Measurements from ENCODE around the gene APEH.
A peak's percentile ranks its signal among the peaks of the same experiment; 100 is the strongest.
"Not testable (repeated sequence)": the region's sequence is repeated elsewhere in the genome, so short reads cannot be mapped to it uniquely, and the experiment has no call there.

APEH gene

DNA sequence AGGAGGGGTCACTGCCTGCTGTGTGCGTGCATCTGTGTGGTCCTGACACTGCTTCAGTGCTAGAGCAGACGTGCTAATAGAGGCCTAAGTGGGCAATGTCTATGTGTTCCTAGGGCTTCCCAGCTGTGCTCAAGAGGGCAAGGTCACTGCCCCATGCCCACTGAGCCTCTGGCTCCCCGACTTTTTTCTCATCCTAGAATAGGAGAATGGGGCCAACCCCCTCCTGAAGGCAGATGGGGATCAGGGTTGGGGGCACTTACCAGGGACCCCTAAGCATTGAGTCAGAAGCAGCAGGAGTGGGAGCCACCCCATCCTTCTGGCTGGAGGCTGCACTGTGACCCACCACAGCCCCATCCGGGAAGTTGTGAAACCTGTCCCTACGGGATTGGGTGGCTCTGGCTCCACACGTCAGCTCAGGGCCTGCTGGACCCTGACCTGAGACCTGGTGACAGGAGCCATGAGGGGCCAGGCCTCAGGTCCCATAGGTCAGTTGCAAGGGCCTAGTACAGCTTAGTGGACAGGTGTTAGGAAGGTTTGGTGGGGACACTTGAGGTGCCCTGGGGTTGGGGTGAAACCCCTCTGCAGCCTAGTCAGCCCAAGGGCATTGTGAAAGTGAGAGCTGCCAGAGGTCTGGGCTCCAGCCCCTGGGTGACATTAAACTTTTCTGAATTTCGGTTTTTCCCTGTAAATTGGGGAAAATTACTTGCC lies 14.3 kb downstream of the APEH start:
- not testable (repeated sequence) for H3K27me3 ChIP-seq (ENCODE audit: control insufficient read depth, insufficient read depth, low read length); DNase-seq (ENCODE audit: low read depth, low spot score); H3K4me1 ChIP-seq (ENCODE audit: control insufficient read depth, insufficient read depth, low read length); H3K27ac ChIP-seq (ENCODE audit: low read length); H3K36me3 ChIP-seq (ENCODE audit: control insufficient read depth, insufficient read depth, low read length); H3K9me3 ChIP-seq (ENCODE audit: control insufficient read depth, insufficient read depth, low read length); H3K4me3 ChIP-seq (ENCODE audit: low read length)
- WGBS (ENCODE audit: insufficient coverage, insufficient read length) = no CpG with 5 or more reads among the region's 7 CpGs

DNA sequence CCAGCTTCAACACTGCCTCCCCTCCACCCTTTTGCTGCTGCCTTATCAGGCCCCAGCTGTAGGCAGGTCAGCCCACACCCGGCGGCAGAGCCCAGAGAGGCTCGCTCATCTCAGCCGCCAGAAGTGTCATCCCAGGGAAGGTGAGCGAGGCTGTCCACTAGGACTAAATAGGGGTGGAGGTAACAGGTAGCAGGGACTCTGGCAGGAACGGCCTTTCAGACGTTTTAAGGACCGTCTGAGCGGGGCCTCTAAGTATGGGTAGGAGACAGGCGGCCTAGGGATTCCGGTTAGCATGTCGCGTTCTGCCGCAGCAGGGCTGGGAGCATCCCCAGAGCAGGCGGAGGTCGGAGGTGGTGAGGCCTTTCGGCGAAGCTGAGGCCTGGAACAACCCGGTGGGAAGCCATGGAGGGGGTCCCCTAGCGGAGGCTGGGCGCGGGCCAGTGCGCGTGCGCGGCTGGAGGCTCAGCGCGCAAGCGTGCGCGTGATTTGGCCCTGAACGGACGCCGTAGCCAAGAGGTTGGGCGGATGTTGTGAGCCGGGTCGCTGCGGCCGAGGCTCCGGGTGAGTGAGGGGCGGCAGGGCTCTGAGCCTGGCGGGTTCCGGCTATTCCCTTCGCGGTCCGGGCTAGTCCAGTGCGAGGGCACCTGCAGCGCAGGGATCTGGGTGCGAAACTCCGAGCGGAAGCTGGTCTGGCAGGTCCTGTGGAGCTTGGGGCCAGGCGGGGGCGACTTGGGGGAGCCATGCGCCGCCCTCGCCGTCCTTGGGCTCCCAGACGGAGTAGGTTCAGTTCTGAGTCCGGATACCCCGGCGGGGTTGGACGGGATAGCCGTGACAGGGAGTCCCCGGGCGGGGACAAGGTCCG lies 15.1 kb downstream of the APEH start, which contains the start of the genes MST1 and RNF123:
TSS of gene MST1 (minus strand) at position 429 of the 862 bp plus-strand sequence. CDS start 783 bp downstream, outside the sequence.
TSS of gene RNF123 (plus strand) at position 512 of the 862 bp plus-strand sequence. CDS start 1,609 bp downstream, outside the sequence.
- H3K4me3 ChIP-seq (ENCODE audit: low read length) = peak within 1 kb of the TSS; percentile 80
- DNase-seq (ENCODE audit: low read depth, low spot score) = peak; percentile 87
- H3K27me3 ChIP-seq (ENCODE audit: control insufficient read depth, insufficient read depth, low read length) = no peaks in the 10 kb centered on the region
- H3K36me3 ChIP-seq (ENCODE audit: control insufficient read depth, insufficient read depth, low read length) = no peaks in the 10 kb centered on the region; the same call in 1 of the 2 replicates
- H3K27ac ChIP-seq (ENCODE audit: low read length) = no peak within 1 kb of the TSS
- H3K4me1 ChIP-seq (ENCODE audit: control insufficient read depth, insufficient read depth, low read length) = 0 out of 2 replicates have a peak, but pooled peaks cover 2% of the 10 kb centered on the region
- WGBS (ENCODE audit: insufficient coverage, insufficient read length) = no CpG with 5 or more reads among the region's 66 CpGs
- H3K9me3 ChIP-seq (ENCODE audit: control insufficient read depth, insufficient read depth, low read length) = no peaks in the 10 kb centered on the region

DNA sequence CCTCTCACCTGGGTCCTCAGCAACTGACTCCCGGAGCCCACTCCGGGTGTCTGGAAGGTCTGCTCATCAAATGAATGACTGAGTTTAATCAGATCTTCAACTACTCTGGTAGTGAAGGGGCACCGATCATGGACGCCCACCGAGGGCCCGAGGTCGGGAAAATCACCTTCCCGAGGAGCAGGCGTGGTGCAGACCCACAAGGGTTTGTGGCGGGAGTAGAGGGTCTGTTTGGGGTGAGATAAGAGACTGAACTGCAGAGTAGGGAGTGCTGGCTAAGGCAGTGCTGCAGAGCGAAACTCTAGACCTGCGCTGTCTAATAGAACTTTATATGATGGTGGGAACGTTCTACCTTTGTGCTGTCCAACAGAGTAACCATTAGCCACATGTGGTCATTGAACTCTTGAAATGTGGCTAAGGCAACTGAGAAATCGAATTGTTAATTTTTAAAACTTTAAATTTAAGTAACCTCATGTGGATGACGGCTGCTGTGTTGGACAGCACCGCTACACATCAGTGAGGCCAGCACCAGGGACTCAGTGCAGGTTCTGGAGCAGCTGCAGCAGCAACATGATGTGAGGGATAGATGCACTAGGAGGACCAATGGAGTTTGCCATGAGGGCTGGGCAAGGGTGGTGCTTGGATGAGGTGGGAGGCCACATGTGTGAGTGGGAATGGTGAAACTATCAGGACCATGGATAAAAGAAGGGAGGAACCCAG lies 15.9 kb downstream of the APEH start:
- WGBS (ENCODE audit: insufficient coverage, insufficient read length) = no CpG with 5 or more reads among the region's 16 CpGs
- H3K4me3 ChIP-seq (ENCODE audit: low read length) = peak overlapping the region; percentile 80
- H3K4me1 ChIP-seq (ENCODE audit: control insufficient read depth, insufficient read depth, low read length); H3K36me3 ChIP-seq (ENCODE audit: control insufficient read depth, insufficient read depth, low read length); DNase-seq (ENCODE audit: low read depth, low spot score); H3K27ac ChIP-seq (ENCODE audit: low read length); H3K9me3 ChIP-seq (ENCODE audit: control insufficient read depth, insufficient read depth, low read length); H3K27me3 ChIP-seq (ENCODE audit: control insufficient read depth, insufficient read depth, low read length): not testable (repeated sequence)

DNA sequence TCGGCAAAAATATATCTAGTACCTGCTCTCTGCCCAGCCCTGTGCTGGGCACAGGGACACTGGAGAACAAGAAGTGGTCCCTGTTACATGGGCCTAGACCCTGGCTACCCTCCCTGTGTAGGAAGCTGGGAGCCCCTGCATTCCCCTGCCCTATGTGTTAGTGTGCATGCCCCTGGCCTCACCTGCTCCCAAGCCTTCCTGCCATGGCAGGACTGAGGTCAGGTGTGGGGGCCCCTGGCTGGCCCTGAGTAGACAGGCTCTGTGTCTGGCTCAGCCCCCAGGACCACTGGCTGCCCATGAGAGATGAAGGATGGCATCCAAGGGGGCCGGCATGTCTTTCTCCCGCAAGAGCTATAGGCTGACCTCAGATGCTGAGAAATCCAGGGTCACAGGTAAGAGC lies 16.7 kb downstream of the APEH start:
- not testable (repeated sequence) for H3K27ac ChIP-seq (ENCODE audit: low read length); H3K9me3 ChIP-seq (ENCODE audit: control insufficient read depth, insufficient read depth, low read length); H3K36me3 ChIP-seq (ENCODE audit: control insufficient read depth, insufficient read depth, low read length); DNase-seq (ENCODE audit: low read depth, low spot score); H3K4me3 ChIP-seq (ENCODE audit: low read length); H3K27me3 ChIP-seq (ENCODE audit: control insufficient read depth, insufficient read depth, low read length); H3K4me1 ChIP-seq (ENCODE audit: control insufficient read depth, insufficient read depth, low read length)
- WGBS (ENCODE audit: insufficient coverage, insufficient read length) = no CpG with 5 or more reads among the region's 3 CpGs

DNA sequence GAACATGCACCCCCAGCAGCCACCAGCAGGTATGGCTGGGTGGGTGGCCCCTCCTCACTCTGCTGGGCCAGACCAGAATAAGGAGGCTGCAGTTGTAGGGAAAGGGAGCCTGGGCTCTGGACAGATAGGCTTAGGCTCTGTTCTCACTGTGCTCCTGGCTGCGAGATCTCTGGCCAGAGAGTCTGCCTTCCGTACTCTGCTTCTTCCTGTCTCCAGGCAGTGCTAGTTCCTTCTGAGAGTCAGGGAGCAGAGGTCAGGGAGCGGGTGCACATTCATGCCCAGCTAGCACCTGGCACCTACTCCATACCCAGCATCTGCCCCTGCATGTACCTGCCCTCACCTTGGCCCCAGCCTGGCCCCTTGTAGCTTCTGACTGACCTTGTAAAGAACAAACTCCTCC lies 17.3 kb downstream of the APEH start:
- DNase-seq (ENCODE audit: low read depth, low spot score); H3K27me3 ChIP-seq (ENCODE audit: control insufficient read depth, insufficient read depth, low read length); H3K27ac ChIP-seq (ENCODE audit: low read length); H3K9me3 ChIP-seq (ENCODE audit: control insufficient read depth, insufficient read depth, low read length); H3K4me1 ChIP-seq (ENCODE audit: control insufficient read depth, insufficient read depth, low read length); H3K36me3 ChIP-seq (ENCODE audit: control insufficient read depth, insufficient read depth, low read length); H3K4me3 ChIP-seq (ENCODE audit: low read length): not testable (repeated sequence)
- WGBS (ENCODE audit: insufficient coverage, insufficient read length) = no CpG with 5 or more reads among the region's 3 CpGs

DNA sequence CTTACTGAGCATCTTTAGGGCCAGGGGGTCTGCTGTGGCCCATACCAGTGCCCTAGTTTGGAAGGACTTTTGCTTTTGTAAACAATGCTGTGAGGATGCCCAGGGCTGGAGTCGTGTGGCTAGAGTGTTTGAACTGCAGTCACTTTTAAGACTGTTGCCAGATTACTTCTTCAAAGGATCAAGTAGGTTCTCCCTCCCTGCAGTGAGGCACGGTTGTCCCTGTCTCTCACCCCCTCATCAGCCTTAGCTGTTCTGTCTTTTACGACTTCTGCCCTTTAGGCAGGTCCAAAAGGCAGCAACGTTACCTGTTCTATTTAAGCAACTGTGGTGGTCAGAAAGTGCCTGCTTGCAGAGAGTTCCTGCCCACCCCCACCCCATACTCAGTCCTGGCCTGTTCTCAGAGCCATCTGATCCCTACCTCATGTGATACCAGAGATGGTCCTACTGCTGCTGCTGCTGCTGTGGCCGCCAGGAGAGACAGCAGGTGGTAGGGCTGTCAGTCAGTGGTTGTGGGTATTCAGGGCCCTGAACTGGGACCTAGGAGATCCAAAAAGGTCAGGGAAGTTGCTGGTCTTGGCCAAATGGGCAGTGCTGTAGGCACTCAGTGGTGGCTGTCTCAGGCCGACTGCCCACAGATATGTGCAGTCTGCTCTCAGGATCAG lies 20.4 kb downstream of the APEH start:
- H3K27ac ChIP-seq (ENCODE audit: low read length); DNase-seq (ENCODE audit: low read depth, low spot score); H3K27me3 ChIP-seq (ENCODE audit: control insufficient read depth, insufficient read depth, low read length); H3K9me3 ChIP-seq (ENCODE audit: control insufficient read depth, insufficient read depth, low read length); H3K4me1 ChIP-seq (ENCODE audit: control insufficient read depth, insufficient read depth, low read length); H3K4me3 ChIP-seq (ENCODE audit: low read length); H3K36me3 ChIP-seq (ENCODE audit: control insufficient read depth, insufficient read depth, low read length): not testable (repeated sequence)
- no CpG with 5 or more reads among the region's 6 CpGs for WGBS (ENCODE audit: insufficient coverage, insufficient read length)

DNA sequence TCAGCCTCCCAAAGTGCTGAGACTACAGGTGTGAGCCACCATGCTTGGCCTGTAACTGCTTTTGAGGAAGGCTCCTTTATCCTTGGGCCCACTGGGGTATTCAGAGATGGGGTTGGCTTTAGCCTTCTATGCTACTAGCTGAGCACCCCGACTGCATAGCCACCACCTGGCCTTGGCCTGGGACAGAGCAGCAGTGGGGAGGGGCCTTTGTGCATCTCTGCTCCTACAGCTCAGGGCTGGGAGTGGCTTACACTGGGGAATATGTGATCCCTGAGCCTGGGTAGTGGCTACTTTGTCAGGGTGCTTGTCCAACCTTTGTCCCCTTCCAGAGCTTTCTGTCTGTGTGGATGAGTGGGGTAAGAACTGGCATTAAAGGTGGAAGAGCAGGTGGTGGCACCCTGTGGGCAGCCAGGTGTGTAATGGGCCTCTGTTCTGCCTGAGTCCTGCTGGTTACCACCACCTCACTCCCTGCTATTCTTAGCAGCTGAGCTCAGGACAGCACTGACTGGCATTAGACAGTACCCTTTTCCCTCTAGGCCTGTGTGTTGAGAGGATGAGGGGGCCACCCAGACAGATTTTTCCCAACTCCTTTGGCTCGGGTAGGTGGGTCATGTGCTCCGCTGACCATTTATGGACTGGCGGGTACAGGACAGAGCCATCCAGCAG lies 21.3 kb downstream of the APEH start:
- no CpG with 5 or more reads among the region's 4 CpGs for WGBS (ENCODE audit: insufficient coverage, insufficient read length)
- not testable (repeated sequence) for H3K27ac ChIP-seq (ENCODE audit: low read length); H3K9me3 ChIP-seq (ENCODE audit: control insufficient read depth, insufficient read depth, low read length); DNase-seq (ENCODE audit: low read depth, low spot score); H3K4me3 ChIP-seq (ENCODE audit: low read length); H3K27me3 ChIP-seq (ENCODE audit: control insufficient read depth, insufficient read depth, low read length); H3K36me3 ChIP-seq (ENCODE audit: control insufficient read depth, insufficient read depth, low read length); H3K4me1 ChIP-seq (ENCODE audit: control insufficient read depth, insufficient read depth, low read length)

DNA sequence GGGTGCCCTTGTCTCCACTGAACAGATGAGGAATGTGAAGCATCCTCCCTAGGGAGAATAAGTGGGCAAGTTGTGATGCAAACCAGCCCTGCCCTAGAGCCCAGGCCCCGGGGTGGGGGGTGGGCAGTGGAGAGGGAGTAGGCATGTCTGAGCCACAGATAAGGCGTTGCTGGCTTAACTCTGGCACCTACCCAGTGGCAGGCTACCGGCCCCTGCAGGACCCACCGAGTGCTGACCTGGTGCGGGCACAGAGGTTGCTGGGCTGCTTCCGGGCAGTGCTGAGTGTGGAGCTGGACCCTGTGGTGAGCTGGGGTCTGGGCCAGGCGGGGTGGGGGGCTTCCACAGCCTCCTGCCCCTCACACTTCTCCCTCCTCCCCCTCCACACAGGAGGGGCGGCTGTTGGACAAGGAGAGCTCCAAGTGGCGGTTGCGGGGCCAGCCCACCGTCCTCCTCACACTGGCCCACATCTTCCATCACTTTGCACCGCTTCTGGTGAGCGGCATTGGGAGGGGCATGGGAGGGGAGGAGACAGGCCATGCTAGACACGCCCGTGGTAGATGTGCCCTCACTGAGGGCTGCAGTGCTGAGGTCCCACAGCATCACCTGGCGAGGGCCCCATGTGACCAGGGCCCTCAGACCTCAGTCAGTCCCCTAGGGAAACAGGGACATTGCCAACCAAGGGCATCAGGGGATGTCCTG lies 25.3 kb downstream of the APEH start:
- no CpG with 5 or more reads among the region's 16 CpGs for WGBS (ENCODE audit: insufficient coverage, insufficient read length)
- no peak overlapping the region for H3K27ac ChIP-seq (ENCODE audit: low read length)
- H3K27me3 ChIP-seq (ENCODE audit: control insufficient read depth, insufficient read depth, low read length) = no peaks in the 10 kb centered on the region
- H3K36me3 ChIP-seq (ENCODE audit: control insufficient read depth, insufficient read depth, low read length) = peaks cover 16% of the 10 kb centered on the region
- DNase-seq (ENCODE audit: low read depth, low spot score) = no peak
- no peaks in the 10 kb centered on the region for H3K9me3 ChIP-seq (ENCODE audit: control insufficient read depth, insufficient read depth, low read length)
- peaks cover 2% of the 10 kb centered on the region for H3K4me1 ChIP-seq (ENCODE audit: control insufficient read depth, insufficient read depth, low read length)
- no peak overlapping the region for H3K4me3 ChIP-seq (ENCODE audit: low read length)

DNA sequence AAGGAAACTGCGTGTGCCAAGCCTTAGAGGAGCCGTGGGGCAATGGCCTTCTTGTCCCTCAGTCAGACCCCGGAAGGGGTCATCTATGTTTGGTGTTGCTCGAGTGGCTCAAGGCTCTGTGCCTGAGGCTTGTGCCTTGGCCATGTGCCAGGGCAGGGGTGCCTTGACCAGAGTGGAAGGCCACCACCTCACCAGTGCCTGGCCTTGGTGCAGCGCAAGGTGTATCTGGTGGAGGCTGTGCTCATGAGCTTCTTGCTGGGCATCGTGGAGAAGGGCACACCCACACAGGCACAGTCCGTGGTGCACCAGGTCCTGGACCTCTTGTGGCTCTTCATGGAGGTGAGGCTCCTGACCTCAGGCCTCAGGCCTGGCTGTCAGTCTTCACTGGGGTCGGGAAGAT lies 25.9 kb downstream of the APEH start:
- no CpG with 5 or more reads among the region's 8 CpGs for WGBS (ENCODE audit: insufficient coverage, insufficient read length)
- no peak overlapping the region for H3K27ac ChIP-seq (ENCODE audit: low read length)

More for the DNA sequence above, 25.9 kb downstream of the APEH start:
- Histone ChIP-seq H3K4me3 (ENCODE audit: low read length) (no peak overlapping the region), H3K9me3 (ENCODE audit: control insufficient read depth, insufficient read depth, low read length) (no peaks in the 10 kb centered on the region), H3K27me3 (ENCODE audit: control insufficient read depth, insufficient read depth, low read length) (no peaks in the 10 kb centered on the region), H3K36me3 (ENCODE audit: control insufficient read depth, insufficient read depth, low read length) (peaks cover 20% of the 10 kb centered on the region), H3K4me1 (ENCODE audit: control insufficient read depth, insufficient read depth, low read length) (peaks cover 2% of the 10 kb centered on the region)
- DNase-seq (ENCODE audit: low read depth, low spot score) = no peak

Measured in iPS DF 6.9 (cell line).